Brain microvascular endothelial cell (primary cell): Measurements from ENCODE around the gene KCNJ5.

Source experiments
- DNase-seq: peaks from one replicate; pipeline ENCODE4 v3.0.0-alpha.2; 2020
- H3K27ac ChIP-seq: fragments of 250-450 bp; sonication (Bioruptor Pico); 2 replicates; pipeline ENCODE4 v1.5.1; 2020; ENCODE audit warnings: mild to moderate bottlenecking, moderate library complexity
- H3K27me3 ChIP-seq: fragments of 250-450 bp; sonication (Bioruptor Pico); replicated peaks from 2 replicates; pipeline ENCODE4 v1.5.1; 2020; ENCODE audit warnings: mild to moderate bottlenecking
- H3K36me3 ChIP-seq: fragments of 250-450 bp; sonication (Bioruptor Pico); replicated peaks from 2 replicates; pipeline ENCODE4 v1.5.1; 2020; ENCODE audit warnings: mild to moderate bottlenecking
- H3K4me3 ChIP-seq: 2 replicates; pipeline ENCODE4 v1.5.1; 2011; ENCODE audit warnings: low read depth, mild to moderate bottlenecking, control low read depth, low read length, moderate library complexity
- CTCF ChIP-seq: IDR thresholded peaks from 2 replicates; pipeline ENCODE4 v1.5.1; 2011; ENCODE audit warnings: low read depth, mild to moderate bottlenecking, moderate library complexity, low read length, control low read depth, inconsistent platforms; ENCODE audit errors: missing control alignments
- in situ Hi-C: cut with HindIII; loops from 2 replicates; pipeline ENCODE4 v1.10.0; 2017; ENCODE audit warnings: low sequenced_read_pairs, low pct_ligation_motif_present

KCNJ5 gene

GRCh38 chr11:128943428-128943976 lies 52.3 kb downstream of the KCNJ5 start:
- no peaks in the 10 kb centered on the region for H3K36me3 ChIP-seq
- H3K27me3 ChIP-seq, result no peaks in the 10 kb centered on the region
- no peak overlapping the region for H3K27ac ChIP-seq
- in situ Hi-C loops, result no loop called here
- TF ChIP-seq CTCF, result no peak
- H3K4me3 ChIP-seq, result no peak overlapping the region
- no peak for DNase-seq

- H3K27ac ChIP-seq, result no peak overlapping the region
- H3K4me3 ChIP-seq, result no peak overlapping the region
- in situ Hi-C loops, result no loop called here
- H3K36me3 ChIP-seq, result no peaks in the 10 kb centered on the region
- no peak for TF ChIP-seq CTCF
- H3K27me3 ChIP-seq, result no peaks in the 10 kb centered on the region
- DNase-seq, result no peak
Measured at GRCh38 chr11:128946648-128947047, 55.5 kb downstream of the KCNJ5 start.

- no peak overlapping the region for H3K27ac ChIP-seq
- DNase-seq, result no peak
- in situ Hi-C loops, result no loop called here
Measured at GRCh38 chr11:128947773-128948172, 56.6 kb downstream of the KCNJ5 start.

DNA sequence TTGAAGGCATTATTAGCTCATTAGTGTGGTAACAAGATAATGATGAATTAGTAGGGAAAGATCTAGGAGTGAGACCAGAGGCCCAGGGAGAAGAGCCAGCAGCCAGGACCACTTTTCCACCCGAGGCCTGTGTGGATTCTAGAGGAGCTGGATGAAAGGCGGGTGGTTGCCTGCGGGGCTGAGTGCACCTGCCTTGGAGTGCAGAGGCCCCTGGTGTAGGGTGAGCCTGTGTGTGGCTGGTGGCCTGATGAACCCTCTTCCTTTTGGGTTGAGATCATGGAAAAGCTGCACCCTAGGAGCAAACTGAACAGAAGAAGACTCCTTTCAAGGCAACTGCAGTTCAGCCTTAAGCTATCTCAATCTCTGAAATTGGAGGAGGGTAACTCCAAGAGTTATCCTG lies 57.4 kb downstream of the KCNJ5 start:
- no peaks in the 10 kb centered on the region for H3K36me3 ChIP-seq
- no peak overlapping the region for H3K27ac ChIP-seq
- TF ChIP-seq CTCF, result peak; percentile 42
- DNase-seq, result no peak
- in situ Hi-C loops, result no loop called here
- no peak overlapping the region for H3K4me3 ChIP-seq
- H3K27me3 ChIP-seq, result no peaks in the 10 kb centered on the region

More at GRCh38 chr11:128947773-128948172, 56.6 kb downstream of the KCNJ5 start:
- no peak overlapping the region for H3K4me3 ChIP-seq
- no peaks in the 10 kb centered on the region for H3K27me3 ChIP-seq
- TF ChIP-seq CTCF, result no peak
- H3K36me3 ChIP-seq, result no peaks in the 10 kb centered on the region

GRCh38 chr11:128949791-128950454 lies 58.8 kb downstream of the KCNJ5 start:
- Histone ChIP-seq H3K27me3 (no peaks in the 10 kb centered on the region), H3K36me3 (no peaks in the 10 kb centered on the region), H3K4me3 (no peak overlapping the region), H3K27ac (no peak overlapping the region)
- in situ Hi-C loops, result no loop called here
- no peak for TF ChIP-seq CTCF
- no peak for DNase-seq

DNA sequence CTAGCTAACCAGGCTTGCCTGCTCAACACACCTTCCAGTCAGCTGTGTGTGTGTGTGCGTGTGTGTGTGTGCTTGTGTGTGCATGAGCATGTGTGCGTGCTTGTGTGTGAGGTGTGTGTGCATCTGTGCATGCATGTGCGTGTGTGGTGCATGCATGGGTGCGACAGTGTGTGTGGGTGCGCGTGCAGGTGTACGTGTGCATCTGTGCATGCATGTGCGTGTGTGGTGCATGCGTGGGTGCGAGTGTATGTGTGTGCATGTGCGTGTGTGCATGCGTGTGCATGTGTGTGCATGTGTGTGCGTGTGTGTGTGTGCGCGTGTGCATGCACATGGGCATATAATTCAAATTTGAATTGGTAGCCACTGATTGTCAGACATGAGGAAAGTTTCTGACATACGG lies 62.0 kb downstream of the KCNJ5 start:
- Histone ChIP-seq H3K27ac (no peak overlapping the region), H3K27me3 (no peaks in the 10 kb centered on the region), H3K36me3 (no peaks in the 10 kb centered on the region), H3K4me3 (no peak overlapping the region)
- TF ChIP-seq CTCF, result no peak
- DNase-seq, result no peak
- in situ Hi-C loops, result no loop called here
